Islet of Langerhans (tissue), 1 donor: ENCODE results near the gene SMCO2.

ENCODE experiments used
- FAIRE-seq: peaks from one replicate; lab custom pipeline; 2011; peaks lifted over from hg19 to GRCh38; lab: Jason Lieb, UNC

The SMCO2 gene

DNA sequence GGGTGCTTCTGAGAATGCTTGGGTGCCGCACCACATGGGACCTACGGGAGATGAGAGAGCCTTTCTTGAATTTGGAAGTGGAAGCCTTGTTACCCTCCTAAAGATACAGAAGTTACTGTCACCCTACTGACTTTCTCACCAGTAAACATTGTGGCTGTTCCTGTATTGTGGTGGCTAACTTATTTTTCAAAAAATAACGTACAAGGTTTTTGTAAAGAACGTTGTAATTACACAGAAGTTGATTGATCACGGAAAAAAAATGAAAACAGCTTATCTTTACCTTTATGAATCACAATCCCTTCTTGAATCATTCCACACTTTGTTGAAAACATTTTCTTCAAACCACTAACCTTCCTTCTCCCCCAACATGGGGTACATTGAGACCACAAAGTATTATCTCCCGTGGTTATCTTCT is 55.5 kb downstream of the SMCO2 start:
- no peak for FAIRE-seq

DNA sequence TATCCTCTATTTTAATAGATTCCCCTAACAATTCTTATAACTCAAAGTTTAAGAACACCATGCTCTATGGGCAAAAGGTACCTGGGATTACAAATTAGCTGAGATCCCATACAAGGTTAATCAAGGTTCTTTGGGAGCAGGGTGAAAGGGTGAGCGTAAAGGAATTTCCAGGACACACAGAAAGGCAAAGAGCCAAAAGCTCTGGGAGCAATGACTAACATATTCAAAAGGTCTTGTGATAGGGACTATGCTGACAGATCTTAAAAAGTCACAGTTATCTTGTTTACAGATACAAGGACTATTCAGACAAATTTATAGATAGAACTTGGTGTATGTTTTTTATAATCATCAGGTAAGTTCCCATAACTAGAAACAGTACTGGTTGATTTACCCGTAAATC is 58.0 kb downstream of the SMCO2 start:
- FAIRE-seq: no peak

DNA sequence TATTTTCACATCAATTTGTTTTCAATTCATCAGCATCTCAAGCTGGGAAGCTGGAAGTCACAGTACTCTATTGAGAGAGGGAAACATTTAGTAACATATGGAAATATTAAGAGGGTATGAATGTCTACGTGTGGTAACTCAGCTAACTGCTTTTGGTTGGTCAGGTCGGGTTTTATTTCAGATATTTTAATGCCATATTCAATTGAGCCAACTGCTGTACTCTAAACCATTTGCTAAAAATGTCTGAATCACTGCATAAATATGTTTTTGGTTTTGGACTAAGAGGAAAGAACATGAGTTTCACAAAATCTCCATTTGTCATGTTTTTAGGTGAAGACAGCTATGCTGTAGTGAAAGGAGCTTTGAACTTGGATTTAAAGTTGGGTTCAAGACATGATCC is 58.6 kb downstream of the SMCO2 start:
- no peak for FAIRE-seq

DNA sequence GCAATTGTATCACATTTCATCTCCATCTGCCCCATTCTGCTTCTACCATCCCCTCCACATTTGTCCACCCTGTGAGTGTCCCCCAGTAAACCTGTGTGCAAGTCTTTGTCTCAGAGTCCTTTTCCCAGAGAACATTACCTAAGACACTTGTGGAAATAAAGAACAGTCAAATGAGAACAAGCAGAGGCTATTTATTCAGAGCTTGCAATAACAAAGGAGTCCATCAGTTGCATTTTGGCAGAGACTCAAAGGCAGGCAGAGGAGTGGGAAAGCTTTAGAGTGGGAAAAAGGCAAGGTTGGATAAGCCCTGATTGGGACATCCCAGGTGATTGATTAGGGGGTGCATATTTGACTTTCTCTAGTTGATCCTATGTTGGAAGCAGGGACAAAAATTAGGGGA is 59.2 kb downstream of the SMCO2 start:
- FAIRE-seq: no peak

DNA sequence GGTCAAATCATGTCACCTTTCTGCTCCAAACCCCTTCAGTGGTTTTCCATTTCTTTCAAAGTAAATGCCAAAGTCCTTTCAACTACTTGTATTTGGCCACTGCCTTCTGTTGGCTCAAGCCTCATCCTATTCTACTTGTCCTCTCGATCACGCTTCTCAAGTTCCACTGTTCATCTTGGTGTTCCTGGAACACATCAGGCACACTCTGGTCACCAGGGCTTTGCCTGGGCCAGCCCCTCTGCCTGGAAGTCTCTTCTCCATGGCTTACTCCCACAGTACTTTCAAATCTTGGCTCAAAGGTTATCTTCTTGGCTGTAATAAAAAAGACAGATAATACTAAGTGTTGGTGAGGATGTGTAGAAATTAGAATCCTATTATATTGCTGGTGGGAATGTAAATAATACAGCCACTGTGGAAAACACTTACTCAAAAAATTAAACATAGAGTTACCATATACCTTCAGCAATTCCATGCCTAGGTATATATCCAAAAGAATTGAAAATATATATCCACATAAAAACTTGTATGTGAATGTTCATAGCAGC is 60.2 kb downstream of the SMCO2 start:
- FAIRE-seq: no peak

DNA sequence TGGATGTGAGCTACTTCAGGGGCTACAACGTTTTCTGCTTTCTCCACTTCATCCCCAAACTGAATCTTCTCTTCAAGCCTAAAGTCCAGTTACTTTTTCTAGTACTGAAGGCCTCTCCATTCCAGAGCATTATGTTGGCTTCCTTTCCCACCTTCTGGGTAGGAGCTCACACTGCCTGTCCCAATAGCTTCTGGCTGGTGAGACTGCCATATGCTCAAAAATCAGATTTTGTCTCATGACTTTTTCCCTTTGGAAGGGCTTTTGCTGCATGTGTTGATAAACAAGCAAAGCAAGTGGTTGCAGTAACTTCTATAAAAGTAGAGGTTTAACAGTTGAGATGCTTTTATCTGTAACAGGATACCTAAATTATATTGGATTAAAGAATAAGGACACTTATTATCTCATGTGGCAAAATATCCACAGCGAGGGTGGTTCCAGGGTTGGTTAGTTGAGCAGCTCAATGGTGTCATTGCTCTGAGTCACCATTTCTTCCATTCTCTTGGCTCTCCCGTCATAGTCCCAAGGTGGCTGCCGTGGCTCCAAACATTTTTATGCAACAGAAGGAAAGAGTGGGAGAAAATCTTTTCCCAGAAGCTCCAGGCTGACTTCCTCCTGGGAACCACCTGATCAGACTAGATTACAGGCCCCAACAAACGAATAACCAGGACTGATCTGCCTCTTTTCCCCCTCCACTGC is 62.3 kb downstream of the SMCO2 start:
- no peak for FAIRE-seq

DNA sequence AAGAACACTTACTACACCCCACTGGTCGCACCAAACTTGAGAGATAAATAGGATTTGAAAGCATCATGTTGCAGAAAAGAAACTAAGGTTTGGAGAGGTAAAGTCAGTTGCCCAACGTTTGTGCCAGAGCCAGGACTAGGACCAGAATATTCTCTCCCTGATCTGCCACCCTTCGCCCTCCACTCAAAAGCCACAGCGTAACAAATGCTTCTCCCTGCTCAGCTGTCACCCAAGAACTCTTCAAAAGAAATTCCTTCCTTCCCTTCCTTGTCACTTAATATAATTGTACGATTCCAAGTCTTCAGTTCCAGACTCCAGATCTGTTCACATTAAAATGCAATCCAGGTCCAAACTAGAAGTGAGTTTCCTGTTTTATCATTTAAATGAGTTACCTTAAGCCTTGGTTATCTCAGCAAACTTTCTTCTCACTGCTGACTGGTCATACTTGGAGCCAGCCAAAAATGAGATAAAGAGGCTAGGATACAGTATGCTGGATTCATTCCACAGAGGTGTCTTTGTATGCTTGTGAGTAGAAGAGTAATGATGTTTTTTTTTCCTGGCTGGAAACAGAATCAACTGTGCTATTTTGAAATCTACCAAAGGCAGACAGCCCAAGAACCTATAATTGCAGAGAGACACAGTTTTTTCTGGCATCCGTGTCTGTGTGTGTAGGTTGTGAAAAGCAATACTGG is 64.6 kb downstream of the SMCO2 start:
- FAIRE-seq: no peak

DNA sequence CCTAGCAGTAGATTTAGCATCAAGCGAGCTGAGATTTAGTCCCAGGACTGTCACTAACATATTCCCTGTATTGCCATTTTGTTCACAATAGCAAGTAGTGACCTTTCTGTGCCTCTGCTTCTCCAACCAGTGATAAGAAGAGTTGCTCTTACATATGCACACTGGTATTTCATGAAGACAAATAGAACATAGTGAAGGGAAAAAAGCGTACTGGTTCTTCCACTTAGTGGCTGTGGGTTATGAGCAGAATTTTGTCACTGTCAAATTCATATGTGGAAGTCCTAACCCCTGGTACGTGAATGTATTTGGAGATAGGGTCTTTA is 65.1 kb downstream of the SMCO2 start:
- no peak for FAIRE-seq

DNA sequence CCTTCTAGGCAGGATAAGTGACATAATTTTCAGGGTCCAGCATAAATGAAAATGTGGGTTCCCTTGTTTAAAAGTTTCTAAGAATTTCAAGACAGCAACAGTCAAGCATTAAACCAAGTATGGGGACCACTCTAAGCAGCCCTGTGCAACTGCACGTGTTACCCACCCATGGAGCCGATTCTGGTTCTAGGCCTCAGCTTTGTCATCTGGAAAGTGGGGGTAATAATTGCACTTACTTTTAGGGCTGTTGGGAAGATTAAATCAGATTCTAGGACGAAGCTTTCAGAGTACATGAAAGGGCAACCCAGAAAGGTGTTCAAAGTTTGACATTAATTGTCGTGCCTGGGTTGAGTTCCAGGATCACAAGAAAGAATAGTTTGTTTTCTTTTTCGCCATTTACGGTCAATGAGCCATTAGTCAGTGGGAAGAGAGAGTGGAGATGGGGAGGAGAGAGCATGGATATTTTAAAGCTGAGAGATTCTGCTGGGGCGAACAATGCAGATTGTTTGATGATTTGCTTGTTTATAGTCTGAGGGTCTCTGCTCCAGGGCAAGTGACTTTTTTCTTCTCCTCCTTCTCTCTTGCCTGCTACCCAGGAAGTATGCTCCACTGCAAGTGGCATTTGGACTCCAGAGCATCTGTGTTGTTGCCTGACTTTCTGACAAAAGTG is 66.8 kb downstream of the SMCO2 start:
- no peak for FAIRE-seq

DNA sequence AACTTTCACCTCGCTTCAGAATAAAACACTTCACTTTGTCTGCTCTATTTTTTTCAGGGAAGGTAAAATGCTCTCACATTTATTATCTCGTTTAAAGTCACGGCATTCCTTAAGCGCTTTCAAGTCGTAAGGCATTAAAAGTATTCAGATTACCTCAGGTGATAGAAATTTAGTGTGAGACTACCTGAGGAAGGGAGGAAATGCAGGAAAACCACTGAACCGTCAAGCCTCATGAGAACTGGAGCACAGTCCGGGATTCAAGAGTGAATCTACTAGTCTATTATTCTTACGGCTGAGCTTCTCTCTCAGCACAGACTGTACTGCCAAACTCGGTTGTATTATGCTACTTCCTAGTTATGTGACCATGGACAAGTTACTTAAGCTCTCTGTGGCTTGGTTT is 69.1 kb downstream of the SMCO2 start:
- FAIRE-seq: no peak

DNA sequence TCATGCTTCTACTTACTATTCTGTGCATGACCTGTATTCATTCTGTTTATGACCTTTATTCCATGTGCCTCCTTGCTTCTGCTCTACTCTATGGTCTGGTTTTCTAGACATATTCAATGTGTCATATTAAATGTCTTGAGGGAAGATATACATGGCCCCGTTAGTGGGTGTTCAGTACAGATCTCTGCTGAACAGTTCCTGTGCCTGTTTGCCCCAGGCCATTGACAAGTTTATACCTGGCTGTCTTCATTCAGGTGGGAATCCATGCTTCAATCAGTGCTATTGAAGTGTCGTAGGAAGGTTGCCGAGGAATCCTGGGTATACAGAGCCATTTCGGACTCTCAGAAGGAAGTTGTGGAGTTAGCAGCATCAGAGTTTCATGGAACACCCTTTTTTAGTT is 70.1 kb downstream of the SMCO2 start:
- no peak for FAIRE-seq

DNA sequence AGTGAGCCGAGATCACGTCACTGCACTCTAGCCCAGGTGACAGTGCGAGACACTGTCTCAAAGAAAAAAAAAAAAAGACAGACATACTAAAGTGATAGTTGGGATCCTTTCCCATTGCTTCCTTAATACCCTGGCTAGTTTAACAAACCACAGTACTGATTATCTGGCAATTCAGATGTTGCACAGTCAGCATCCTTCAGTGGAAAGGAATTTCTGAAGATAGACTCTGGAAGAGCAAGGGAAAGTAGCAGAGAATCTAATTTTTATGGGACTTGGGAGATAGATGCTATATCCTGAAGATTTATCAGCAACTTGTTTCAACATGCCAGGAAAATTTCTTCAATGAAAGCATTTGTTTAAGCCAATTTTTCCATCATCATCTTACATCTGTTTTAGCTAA is 71.0 kb downstream of the SMCO2 start:
- FAIRE-seq: no peak

DNA sequence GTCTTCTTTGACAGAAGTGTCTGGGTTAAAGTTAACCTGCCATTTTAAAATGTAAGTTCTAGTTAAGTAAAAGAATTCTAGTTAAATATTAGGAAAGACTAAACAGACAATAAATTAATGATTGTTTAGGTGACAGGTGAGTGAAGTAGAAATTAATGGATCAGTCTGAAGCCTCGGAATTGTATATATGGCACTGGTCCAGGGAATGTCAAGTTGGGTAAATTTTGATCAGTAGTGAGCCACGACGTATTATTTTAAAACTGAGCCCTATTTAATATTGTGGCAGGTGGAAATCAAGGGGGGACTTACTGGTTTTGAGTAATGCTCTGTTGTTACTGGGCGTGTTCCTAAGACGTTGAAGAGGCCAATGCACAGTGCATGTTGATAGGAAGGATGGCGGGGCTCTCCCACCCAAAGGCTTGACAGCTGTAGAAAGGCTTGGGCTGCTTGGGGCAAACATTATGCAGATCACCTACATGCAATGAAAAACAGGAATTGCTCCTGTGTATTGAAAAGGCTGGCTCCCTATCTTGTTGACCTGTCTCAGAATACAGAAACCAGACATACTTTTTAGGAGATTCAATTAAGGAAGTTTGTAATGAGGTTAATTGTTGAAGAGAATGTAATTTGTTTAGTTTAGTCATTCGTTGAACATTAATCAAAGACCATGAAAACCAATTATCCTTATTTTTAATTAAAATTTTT is 71.6 kb downstream of the SMCO2 start:
- FAIRE-seq: no peak

DNA sequence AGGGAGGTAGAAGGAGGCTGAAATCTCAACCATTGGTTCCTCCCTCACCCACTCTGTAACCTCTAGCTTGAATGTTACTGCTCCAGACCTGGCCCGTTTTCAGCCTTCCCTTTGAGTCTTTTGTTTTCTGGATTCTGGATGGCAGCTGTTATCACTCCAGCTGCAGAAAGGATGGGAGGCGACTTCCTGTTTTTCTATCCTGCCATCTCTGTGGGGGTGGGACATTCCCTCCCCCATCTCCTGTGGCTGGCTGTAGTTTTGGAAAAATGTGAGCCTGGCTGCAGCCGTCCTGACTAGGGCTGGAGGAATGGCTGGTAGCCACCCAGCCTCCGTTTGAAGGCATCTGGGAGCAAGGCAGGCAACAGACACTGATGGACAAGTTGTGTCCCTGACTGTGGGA is 74.5 kb downstream of the SMCO2 start:
- FAIRE-seq: no peak

DNA sequence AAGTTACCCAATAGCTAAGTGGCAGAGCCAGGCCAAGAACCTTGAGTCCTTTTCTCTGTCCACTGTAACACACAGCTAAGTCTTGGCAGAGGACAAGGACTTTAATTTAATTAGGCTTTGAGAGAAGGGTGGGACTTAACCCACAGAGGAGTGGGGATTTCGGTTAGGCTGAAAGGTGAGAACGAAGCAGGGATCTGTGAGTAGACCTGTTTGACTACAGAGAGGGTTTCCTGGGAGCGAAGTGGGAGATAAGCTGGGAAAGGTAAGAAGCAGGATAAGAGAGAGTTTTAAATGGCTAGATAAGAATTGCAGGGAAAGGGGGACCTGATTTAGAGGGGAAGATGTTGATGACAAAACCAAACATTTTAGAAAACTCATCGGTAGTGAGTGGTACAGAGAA is 75.4 kb downstream of the SMCO2 start:
- FAIRE-seq: no peak

DNA sequence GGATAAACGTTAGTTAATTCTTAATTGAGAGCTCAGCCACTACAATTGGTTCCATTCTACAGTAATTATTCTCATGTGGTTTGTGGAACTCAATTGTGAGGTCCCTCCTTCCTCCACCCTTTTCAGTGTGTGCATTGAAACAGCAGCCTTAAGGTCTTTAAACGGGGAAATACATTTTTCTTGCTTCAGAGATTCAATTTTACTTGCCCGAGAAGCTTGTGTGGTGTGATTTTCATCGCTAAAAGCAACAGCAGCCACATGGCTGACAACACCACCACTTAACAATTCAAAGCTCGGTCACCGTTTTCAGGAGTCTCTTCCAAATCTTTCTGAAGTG is 76.7 kb downstream of the SMCO2 start:
- FAIRE-seq: no peak

DNA sequence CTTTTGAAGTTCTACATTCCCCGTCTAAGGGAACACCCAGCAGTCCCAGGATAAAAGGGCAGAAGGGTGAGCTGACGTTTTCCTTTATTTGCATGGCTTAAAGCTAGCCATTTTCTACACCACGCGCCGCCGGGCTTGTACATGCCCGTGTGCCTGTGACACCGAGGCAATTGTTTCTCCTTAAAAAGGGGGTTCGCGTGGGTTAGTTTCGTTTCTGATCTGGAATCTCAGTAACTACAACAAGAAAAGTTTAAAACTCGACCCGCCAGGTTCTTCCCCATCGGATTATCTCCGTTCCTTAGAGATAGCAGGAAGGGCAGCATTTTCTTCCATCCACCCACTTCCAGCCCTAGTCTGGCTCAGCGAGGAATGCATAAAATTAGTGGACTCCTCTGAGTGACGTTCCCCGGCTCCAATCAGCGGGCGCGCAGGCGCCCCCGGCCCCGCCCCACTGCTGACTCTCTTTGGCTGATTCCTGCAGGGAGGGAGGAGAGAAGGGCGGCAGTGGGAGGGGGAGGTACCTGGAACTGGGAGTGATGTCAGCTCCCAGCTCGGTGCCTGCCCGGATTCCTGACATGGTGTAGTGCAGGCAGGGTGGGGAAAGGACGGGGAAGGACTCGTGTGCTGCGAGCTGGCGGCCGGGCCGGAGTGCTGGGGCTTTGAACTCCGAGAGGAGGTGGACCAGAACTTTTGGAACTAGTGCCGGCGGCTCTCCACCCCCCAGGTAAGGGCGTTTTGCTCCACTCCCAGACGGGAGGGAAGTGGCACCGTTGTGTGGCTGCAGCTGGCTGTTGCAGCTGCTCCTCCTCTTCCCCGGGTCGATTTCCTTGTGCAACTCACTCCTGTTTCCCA is 77.3 kb downstream of the SMCO2 start, which contains the start of gene PPFIBP1:
TSS of gene PPFIBP1 (plus strand) at position 565 of the 852 bp plus-strand sequence. CDS start 109,191 bp downstream, outside the sequence.
- FAIRE-seq: peak; percentile 76

DNA sequence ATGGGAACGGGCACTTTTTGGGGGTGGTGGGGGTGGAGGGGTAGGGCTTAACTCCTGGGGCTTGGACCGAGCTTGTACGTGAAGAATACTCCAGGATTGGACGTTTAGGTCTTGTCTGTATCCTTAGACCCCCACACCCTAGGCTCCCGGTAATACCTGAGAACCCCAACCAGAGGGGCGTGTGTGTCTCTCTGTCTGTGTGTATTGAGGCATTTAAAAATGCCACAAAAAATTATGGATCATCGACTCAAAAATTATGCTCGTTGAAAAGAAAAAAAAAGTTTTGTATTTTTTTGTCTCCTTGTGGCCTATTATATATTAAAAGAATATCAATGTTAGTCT is 77.9 kb downstream of the SMCO2 start:
- FAIRE-seq: no peak

DNA sequence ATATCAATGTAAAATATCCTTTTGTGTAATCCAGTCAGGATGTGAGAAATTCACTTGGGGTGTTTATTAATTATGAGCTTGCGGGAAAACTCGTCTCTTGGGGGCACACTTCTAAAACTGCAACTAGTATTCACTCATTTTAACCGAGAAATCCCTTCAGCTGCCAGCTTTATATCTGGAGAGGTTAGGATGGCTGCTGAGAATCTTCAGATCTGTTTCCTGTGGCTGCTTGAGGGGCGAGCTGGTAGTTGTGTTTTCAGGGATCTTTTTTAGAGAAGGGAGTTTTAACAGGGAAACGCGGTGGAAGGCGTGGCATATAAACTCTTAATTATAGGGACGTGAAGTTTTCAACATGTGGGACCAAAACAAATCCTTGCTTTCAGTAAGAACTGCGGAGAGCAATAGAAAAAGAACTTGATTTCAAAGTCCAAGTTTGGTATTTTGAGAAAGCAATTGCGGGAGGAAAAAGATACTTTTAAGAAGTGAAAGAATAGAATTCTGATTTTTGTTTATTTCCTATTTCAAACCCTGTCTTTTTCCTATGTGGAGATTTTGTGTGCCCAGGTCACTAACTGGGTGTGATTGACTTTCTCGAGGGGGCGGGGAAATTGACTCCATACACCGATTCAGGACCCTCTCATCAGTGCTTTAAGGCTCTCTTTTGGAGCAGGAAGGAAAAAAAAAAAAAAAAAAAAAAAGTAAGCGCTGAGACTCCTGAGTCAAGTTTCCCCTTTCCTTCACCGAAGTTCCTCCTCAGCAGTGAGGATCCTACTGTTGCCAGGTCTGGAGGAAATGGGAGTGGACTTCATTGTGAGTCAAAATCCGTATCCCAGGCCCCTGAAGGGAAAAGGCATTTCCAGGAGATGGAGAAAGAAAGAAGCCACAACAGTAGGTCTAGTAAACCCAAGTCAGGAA is 78.6 kb downstream of the SMCO2 start:
- FAIRE-seq: no peak

DNA sequence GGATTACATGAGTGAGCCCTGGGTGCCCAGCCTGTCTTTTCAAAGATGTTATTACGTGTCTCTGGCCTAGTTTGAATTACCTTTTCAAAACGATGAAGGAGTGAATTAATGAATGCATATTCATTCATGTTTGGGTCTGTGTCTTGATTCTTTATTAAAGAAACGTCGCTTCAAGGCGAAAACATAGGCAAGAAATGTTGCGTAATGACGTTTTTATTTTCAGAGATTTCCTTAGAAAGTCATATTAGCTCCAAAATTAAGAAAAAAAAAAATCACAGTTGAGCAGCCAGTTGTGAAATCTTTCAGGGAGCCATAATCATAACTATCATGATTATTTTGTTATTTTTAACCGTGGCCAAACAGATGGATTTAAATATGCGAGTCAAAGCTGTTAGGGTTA is 81.0 kb downstream of the SMCO2 start:
- FAIRE-seq: no peak

DNA sequence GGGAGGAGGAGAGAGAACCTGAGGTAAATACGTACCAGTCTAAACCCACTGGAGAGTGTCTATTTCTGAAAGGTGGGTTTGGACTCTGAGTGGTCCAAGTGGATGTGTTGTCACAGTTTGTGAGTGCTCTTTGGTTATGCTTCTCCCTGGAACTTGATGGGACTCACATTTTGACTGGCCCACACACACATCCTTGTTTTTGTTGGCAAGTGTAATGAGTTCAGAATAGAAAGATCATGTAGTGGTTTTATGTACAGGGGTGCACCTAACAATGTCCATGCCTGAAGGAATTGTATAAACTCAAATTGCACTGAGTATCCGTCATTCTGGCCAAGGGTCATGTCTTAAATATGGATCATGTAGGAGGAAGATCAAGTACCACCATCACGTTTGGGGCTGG is 82.3 kb downstream of the SMCO2 start:
- FAIRE-seq: no peak
